Ishikawa (cell line): ENCODE measurements around the gene MLKL.

Experiments used
- CEBPB ChIP-seq: IDR thresholded peaks from 2 replicates; pipeline ENCODE4 v1.6.1; 2012
- CREB1 ChIP-seq: IDR thresholded peaks from 2 replicates; pipeline ENCODE4 v1.6.1; 2012; ENCODE audit warnings: low read depth
- EGR1 ChIP-seq: IDR thresholded peaks from 2 replicates; pipeline ENCODE4 v1.6.1; 2012
- EP300 ChIP-seq: IDR thresholded peaks from 2 replicates; pipeline ENCODE4 v1.6.1; 2012; ENCODE audit warnings: borderline replicate concordance
- FOXM1 ChIP-seq: IDR thresholded peaks from 2 replicates; pipeline ENCODE4 v1.6.1; 2012; ENCODE audit warnings: low read depth, borderline replicate concordance
- MAX ChIP-seq: IDR thresholded peaks from 2 replicates; pipeline ENCODE4 v1.6.1; 2012
- NFIC ChIP-seq: IDR thresholded peaks from 2 replicates; pipeline ENCODE4 v1.6.1; 2012
- RAD21 ChIP-seq: IDR thresholded peaks from 2 replicates; pipeline ENCODE4 v1.6.1; 2012; ENCODE audit warnings: low read depth
- REST ChIP-seq: IDR thresholded peaks from 2 replicates; pipeline ENCODE4 v1.6.1; 2012; ENCODE audit warnings: low read depth, mild to moderate bottlenecking
- TAF1 ChIP-seq: IDR thresholded peaks from 2 replicates; pipeline ENCODE4 v1.6.1; 2012; ENCODE audit warnings: low read depth, mild to moderate bottlenecking
- TCF12 ChIP-seq: IDR thresholded peaks from 2 replicates; pipeline ENCODE4 v1.6.1; 2012; ENCODE audit warnings: low read depth
- TEAD4 ChIP-seq: IDR thresholded peaks from 2 replicates; pipeline ENCODE4 v1.6.1; 2012
- USF1 ChIP-seq: IDR thresholded peaks from 2 replicates; pipeline ENCODE4 v1.6.1; 2012
- YY1 ChIP-seq: IDR thresholded peaks from 2 replicates; pipeline ENCODE4 v1.6.1; 2012; ENCODE audit warnings: low read depth
- ZBTB7A ChIP-seq: IDR thresholded peaks from 2 replicates; pipeline ENCODE4 v1.6.1; 2012; ENCODE audit warnings: low read depth

Gene MLKL

GRCh38 chr16:74742051-74742481 lies 41.4 kb upstream of the MLKL start:
- TF ChIP-seq USF1: no peak
- 0 out of 2 replicates have a peak, but pooled peaks have one; percentile 24 for TF ChIP-seq MAX
- TF ChIP-seq CEBPB: no peak

GRCh38 chr16:74740795-74741304 lies 40.2 kb upstream of the MLKL start:
- TF ChIP-seq ZBTB7A (no peak), USF1 (no peak), TEAD4 (no peak), RAD21 (no peak), NFIC (no peak), EGR1 (no peak), YY1 (no peak), CREB1 (no peak), MAX (no peak), FOXM1 (no peak), TCF12 (no peak), REST (no peak), CEBPB (no peak), EP300 (no peak), TAF1 (no peak)

- TF ChIP-seq TAF1: no peak
- no peak for TF ChIP-seq FOXM1
- no peak for TF ChIP-seq TEAD4
- no peak for TF ChIP-seq REST
- TF ChIP-seq MAX: no peak
- TF ChIP-seq ZBTB7A: no peak
- TF ChIP-seq YY1: no peak
- no peak for TF ChIP-seq USF1
- TF ChIP-seq EGR1: no peak
- TF ChIP-seq CEBPB: no peak
- TF ChIP-seq RAD21: no peak
- no peak for TF ChIP-seq CREB1
- no peak for TF ChIP-seq TCF12
- TF ChIP-seq NFIC: no peak
- TF ChIP-seq EP300: no peak
Measured at GRCh38 chr16:74739275-74739674, 38.6 kb upstream of the MLKL start.

- TF ChIP-seq TCF12 (no peak), REST (no peak), NFIC (no peak), MAX (no peak), TAF1 (no peak), EGR1 (no peak), TEAD4 (no peak), CREB1 (no peak), EP300 (no peak), YY1 (no peak), CEBPB (no peak), ZBTB7A (no peak), USF1 (no peak), FOXM1 (no peak), RAD21 (no peak)
Measured at GRCh38 chr16:74738816-74739215, 38.2 kb upstream of the MLKL start.
